SK-N-SH (cell line): Measurements from ENCODE around the gene CCR4. TPM values are rescaled to one million over a fixed set of nuclear protein-coding genes. Genes with fewer than 3 reads are reported as not detected.

Source experiments
- CTCF ChIA-PET: fragments of 300-600, 350-600 bp; formaldehyde crosslinking; extraction: SDS; loops from one replicate; lab custom pipeline; 2021; lab: Yijun Ruan, JAX
- POLR2A ChIA-PET: fragments of 350-600 bp; sonication (Branson Sonifier 250); formaldehyde crosslinking; extraction: SDS; loops from one replicate; lab custom pipeline; 2020; ENCODE audit warnings: antibody characterized with exemption, inconsistent platforms; lab: Yijun Ruan, JAX
- DNase-seq: peaks from one replicate; pipeline ENCODE4 v3.0.0; 2012
- H2AFZ ChIP-seq: fragments of 200-600 bp; sonication (generic); 2 replicates; pipeline ENCODE4 v1.8.1; 2016; ENCODE audit warnings: antibody characterized with exemption, mild to moderate bottlenecking, low read depth
- H3F3A ChIP-seq: fragments of 200-600 bp; sonication (generic); replicated peaks from 2 replicates; pipeline ENCODE3; 2016; ENCODE audit warnings: antibody characterized with exemption, mild to moderate bottlenecking; ENCODE audit not compliant: insufficient read depth
- H3K27ac ChIP-seq, 2 experiments: fragments of 200-500 bp in 1 of 2; fragments of 200-600 bp in 1 of 2; sonication (Bioruptor generic) in 1 of 2; sonication (generic), shearing (Covaris generic) in 1 of 2; 2 replicates each; pipeline versions ENCODE4 v1.5.1 to v1.6.1; 2014 to 2016; ENCODE audit warnings: low read depth in 2 of 2, inconsistent platforms in 1 of 2, low read length in 1 of 2, mild to moderate bottlenecking in 1 of 2, mixed read lengths in 1 of 2
- H3K27me3 ChIP-seq: fragments of 200-600 bp; sonication (generic), shearing (Covaris generic); 2 replicates; pipeline ENCODE4 v1.6.1; 2016; ENCODE audit warnings: mixed run types; ENCODE audit not compliant: insufficient read depth
- H3K36me3 ChIP-seq, 2 experiments: fragments of 200-500 bp in 1 of 2; fragments of 200-600 bp in 1 of 2; sonication (Bioruptor generic) in 1 of 2; sonication (generic) in 1 of 2; replicated peaks in 1 of 2; 2 replicates each; pipeline versions ENCODE3 to v1.5.1; 2014 to 2016; ENCODE audit warnings: low read length in 1 of 2, mild to moderate bottlenecking in 1 of 2; ENCODE audit not compliant: insufficient read depth in 2 of 2, control insufficient read depth in 1 of 2
- H3K4me1 ChIP-seq, 2 experiments: fragments of 200-500 bp in 1 of 2; fragments of 200-600 bp in 1 of 2; sonication (Bioruptor generic) in 1 of 2; sonication (generic), shearing (Covaris generic) in 1 of 2; 2 replicates each; pipeline versions ENCODE4 v1.5.1 to v1.6.1; 2014 to 2016; ENCODE audit warnings: low read depth in 1 of 2, low read length in 1 of 2, mixed run types in 1 of 2; ENCODE audit not compliant: insufficient read depth in 2 of 2, control insufficient read depth in 1 of 2
- H3K4me2 ChIP-seq: fragments of 200-600 bp; sonication (generic), shearing (Covaris generic); 2 replicates; pipeline ENCODE4 v1.6.1; 2017; ENCODE audit warnings: mixed run types
- H3K4me3 ChIP-seq, 2 experiments: fragments of 200-500 bp in 1 of 2; fragments of 200-600 bp in 1 of 2; sonication (Bioruptor generic) in 1 of 2; sonication (generic), shearing (Covaris generic) in 1 of 2; 2 replicates each; pipeline versions ENCODE4 v1.5.1 to v1.8.1; 2014 to 2016; ENCODE audit warnings: low read depth in 2 of 2, inconsistent platforms in 1 of 2, low read length in 1 of 2, mild to moderate bottlenecking in 1 of 2, mixed read lengths in 1 of 2, moderate library complexity in 1 of 2
- H3K79me2 ChIP-seq: fragments of 200-600 bp; sonication (generic); 2 replicates; pipeline ENCODE4 v1.8.1; 2017; ENCODE audit warnings: mild to moderate bottlenecking; ENCODE audit not compliant: insufficient read depth
- H3K9ac ChIP-seq: fragments of 200-600 bp; sonication (generic); 2 replicates; pipeline ENCODE4 v1.6.1; 2017; ENCODE audit warnings: mixed run types
- H3K9me2 ChIP-seq: fragments of 200-600 bp; sonication (generic); 2 replicates; pipeline ENCODE4 v1.6.1; 2017; ENCODE audit warnings: mixed run types
- H3K9me3 ChIP-seq: fragments of 200-600 bp; sonication (generic); 2 replicates; pipeline ENCODE4 v1.6.1; 2017; ENCODE audit warnings: mixed run types, mild to moderate bottlenecking, moderate library complexity
- H4K20me1 ChIP-seq: fragments of 200-600 bp; sonication (generic); 2 replicates; pipeline ENCODE4 v1.6.1; 2017; ENCODE audit warnings: mild to moderate bottlenecking, mixed run types; ENCODE audit not compliant: insufficient read depth
- CTCF ChIP-seq: fragments of 200-600 bp; sonication (generic); IDR thresholded peaks from 2 replicates; pipeline ENCODE4 v1.6.1; 2017; ENCODE audit warnings: antibody characterized with exemption, mild to moderate bottlenecking, moderate library complexity
- ELF1 ChIP-seq: IDR thresholded peaks from 2 replicates; pipeline ENCODE4 v1.4.0; 2012
- EP300 ChIP-seq, 2 experiments: IDR thresholded peaks; 2 replicates each; pipeline versions ENCODE4 v1.4.0 to v1.6.1; 2012; ENCODE audit warnings: borderline replicate concordance in 1 of 2, low read depth in 1 of 2, low read length in 1 of 2
- EZH2phosphoT487 ChIP-seq: fragments of 200-600 bp; sonication (generic); IDR thresholded peaks from 2 replicates; pipeline ENCODE4 v1.6.1; 2017; ENCODE audit warnings: low read depth, mixed run types, mild to moderate bottlenecking, antibody characterized with exemption, moderate library complexity, borderline replicate concordance
- FOSL2 ChIP-seq: IDR thresholded peaks from 2 replicates; pipeline ENCODE4 v1.4.0; 2012; ENCODE audit warnings: low read depth, mild to moderate bottlenecking, moderate library complexity, borderline replicate concordance
- GABPA ChIP-seq: IDR thresholded peaks from 2 replicates; pipeline ENCODE4 v1.4.0; 2012; ENCODE audit warnings: low read depth, mild to moderate bottlenecking
- MAX ChIP-seq: IDR thresholded peaks from 2 replicates; pipeline ENCODE4 v1.4.0; 2012; ENCODE audit warnings: low read depth
- MXI1 ChIP-seq: IDR thresholded peaks from 2 replicates; pipeline ENCODE4 v1.6.1; 2012; ENCODE audit warnings: mild to moderate bottlenecking, low read depth, low read length, improper control_type of control experiment
- NFIC ChIP-seq: IDR thresholded peaks from 2 replicates; pipeline ENCODE4 v1.4.0; 2012; ENCODE audit warnings: borderline replicate concordance
- NRF1 ChIP-seq: IDR thresholded peaks from 2 replicates; pipeline ENCODE4 v1.6.1; 2012; ENCODE audit warnings: low read depth, mild to moderate bottlenecking, low read length
- POLR2AphosphoS5 ChIP-seq: IDR thresholded peaks from 2 replicates; pipeline ENCODE4 v1.6.1; 2012; ENCODE audit warnings: low read depth, low read length
- RAD21 ChIP-seq: IDR thresholded peaks from 2 replicates; pipeline ENCODE4 v1.6.1; 2012; ENCODE audit warnings: mild to moderate bottlenecking, low read length
- RCOR1 ChIP-seq: fragments of 150-350 bp; IDR thresholded peaks from 2 replicates; pipeline ENCODE4 v1.6.1; 2017; ENCODE audit warnings: antibody characterized with exemption, low read length
- REST ChIP-seq: IDR thresholded peaks from 2 replicates; pipeline ENCODE4 v1.6.1; 2012; ENCODE audit warnings: mild to moderate bottlenecking, low read depth, low read length, moderate library complexity
- RFX5 ChIP-seq: IDR thresholded peaks from 2 replicates; pipeline ENCODE4 v1.6.1; 2012; ENCODE audit warnings: mild to moderate bottlenecking, improper control_type of control experiment, low read length
- RXRA ChIP-seq: IDR thresholded peaks from 2 replicates; pipeline ENCODE4 v1.4.0; 2012; ENCODE audit warnings: low read depth, mild to moderate bottlenecking, borderline replicate concordance
- TEAD4 ChIP-seq: IDR thresholded peaks from 2 replicates; pipeline ENCODE4 v1.4.0; 2012; ENCODE audit warnings: mild to moderate bottlenecking, borderline replicate concordance; ENCODE audit not compliant: insufficient read depth
- USF1 ChIP-seq: IDR thresholded peaks from 2 replicates; pipeline ENCODE4 v1.4.0; 2012; ENCODE audit warnings: low read depth, borderline replicate concordance
- USF2 ChIP-seq: fragments of 150-350 bp; IDR thresholded peaks from 2 replicates; pipeline ENCODE4 v1.6.1; 2017; ENCODE audit warnings: antibody characterized with exemption, low read length, low read depth, borderline replicate concordance
- ZBTB33 ChIP-seq: IDR thresholded peaks from 2 replicates; pipeline ENCODE4 v1.4.0; 2012; ENCODE audit warnings: low read depth, borderline replicate concordance
- WGBS: methylation state at CpG from one replicate; pipeline ENCODE4 v1.1.6; 2017; ENCODE audit warnings: low lambda C conversion rate; 5-methylcytosine and 5-hydroxymethylcytosine counted together
- polyA plus RNA-seq, 3 experiments: library from polyadenylated mRNA; depleted of rRNA; stranded (reverse); fragments of >200 nt; gene quantifications; 2 replicates each; pipeline ENCODE4 v1.2.3, GENCODE V29; 2012

Gene CCR4
- polyA plus RNA-seq, 1 of the 3 experiments (the other 2 are of a cell fraction), result not detected

GRCh38 chr3:32954506-32954905 lies 3.1 kb downstream of the CCR4 start:
- 87% methylated on average over 1 of the region's 1 CpG for WGBS
- no peak overlapping the region for H3K9ac ChIP-seq
- POLR2A ChIA-PET, result no interaction called here
- CTCF ChIA-PET, result interaction anchor here (1.0 kb wide), 1 partner anchor 14 kb away, joined by 3 read pairs; no protein-coding TSS in a partner anchor
- no peak for TF ChIP-seq EP300 (IDR thresholded peaks at IDR 0.05; ENCODE audit: borderline replicate concordance in 1 of 2, low read depth in 1 of 2, low read length in 1 of 2)
- no peak for TF ChIP-seq CTCF
- no peak for TF ChIP-seq POLR2AphosphoS5
- no peak for TF ChIP-seq GABPA
- no peak for TF ChIP-seq RAD21
- no peak for TF ChIP-seq NFIC
- TF ChIP-seq RCOR1, result no peak
- TF ChIP-seq MXI1, result no peak
- no peak for TF ChIP-seq REST
- TF ChIP-seq RFX5, result no peak
- no peak for TF ChIP-seq USF2
- TF ChIP-seq EZH2phosphoT487, result no peak
- TF ChIP-seq USF1, result no peak
- no peak for TF ChIP-seq ZBTB33
- no peak for TF ChIP-seq RXRA
- TF ChIP-seq TEAD4, result no peak
- no peak for TF ChIP-seq ELF1
- no peak for TF ChIP-seq MAX
- TF ChIP-seq FOSL2, result no peak
- TF ChIP-seq NRF1, result no peak
- DNase-seq, result no peak
- peaks cover 0 to 3% of the 10 kb centered on the region in 2 experiments; a peak in 1 of 4 replicates for H3K4me1 ChIP-seq
- H3F3A ChIP-seq, result no peaks in the 10 kb centered on the region
- H4K20me1 ChIP-seq, result no peaks in the 10 kb centered on the region
- H2AFZ ChIP-seq, result no peak overlapping the region
- no peak overlapping the region for H3K27ac ChIP-seq
- no peaks in the 10 kb centered on the region for H3K9me2 ChIP-seq
- H3K36me3 ChIP-seq, result no peaks in the 10 kb centered on the region
- H3K27me3 ChIP-seq, result no peaks in the 10 kb centered on the region
- no peaks in the 10 kb centered on the region for H3K79me2 ChIP-seq
- no peak overlapping the region for H3K4me3 ChIP-seq
- no peak overlapping the region for H3K4me2 ChIP-seq
- no peaks in the 10 kb centered on the region for H3K9me3 ChIP-seq
